Endothelial cell of umbilical vein (primary cell): Measurements from ENCODE around the gene AQP2.

Experiments
- EZH2 ChIP-seq: IDR thresholded peaks from 2 replicates; pipeline ENCODE4 v1.6.1; 2012; ENCODE audit warnings: borderline replicate concordance, low read depth, mild to moderate bottlenecking, moderate library complexity, low read length, inconsistent platforms; ENCODE audit not compliant: severe bottlenecking
- FOS ChIP-seq: IDR thresholded peaks from 2 replicates; pipeline ENCODE4 v1.6.1; 2011; ENCODE audit warnings: mild to moderate bottlenecking, low read length, moderate library complexity, borderline replicate concordance; ENCODE audit not compliant: insufficient read depth
- GATA2 ChIP-seq: IDR thresholded peaks from 2 replicates; pipeline ENCODE4 v1.7.0; 2011; ENCODE audit warnings: low read depth, mild to moderate bottlenecking, moderate library complexity, mixed read lengths, low read length; ENCODE audit not compliant: insufficient read length, insufficient read depth
- MYC ChIP-seq: IDR thresholded peaks from one replicate; pipeline ENCODE4 v1.6.1; 2011; ENCODE audit warnings: mild to moderate bottlenecking, low read depth, low read length
- POLR2A ChIP-seq: IDR thresholded peaks from 2 replicates; pipeline ENCODE4 v1.6.1; 2012; ENCODE audit warnings: low read depth, mild to moderate bottlenecking, control low read depth, low read length
- POLR2AphosphoS5 ChIP-seq: IDR thresholded peaks from 2 replicates; pipeline ENCODE4 v1.6.1; 2012; ENCODE audit warnings: low read depth, mild to moderate bottlenecking, control low read depth, low read length, moderate library complexity; ENCODE audit not compliant: insufficient read depth
- TF ChIP-seq, protein P1 (sequence below), 2 donors: IDR thresholded peaks; 1 replicate in 1 of 2; 2 replicates in 1 of 2; pipeline ENCODE4 v1.5.1; 2011; ENCODE audit warnings: low read length in 2 of 2, mild to moderate bottlenecking in 2 of 2, moderate library complexity in 2 of 2, control low read depth in 1 of 2, inconsistent platforms in 1 of 2, low read depth in 1 of 2; ENCODE audit not compliant: insufficient read depth in 1 of 2; ENCODE audit errors: extremely low read depth in 1 of 2
- TF ChIP-seq, protein P2 (sequence below): IDR thresholded peaks from 2 replicates; pipeline ENCODE4 v1.6.1; 2011; ENCODE audit not compliant: insufficient read depth, insufficient read length

DNA sequence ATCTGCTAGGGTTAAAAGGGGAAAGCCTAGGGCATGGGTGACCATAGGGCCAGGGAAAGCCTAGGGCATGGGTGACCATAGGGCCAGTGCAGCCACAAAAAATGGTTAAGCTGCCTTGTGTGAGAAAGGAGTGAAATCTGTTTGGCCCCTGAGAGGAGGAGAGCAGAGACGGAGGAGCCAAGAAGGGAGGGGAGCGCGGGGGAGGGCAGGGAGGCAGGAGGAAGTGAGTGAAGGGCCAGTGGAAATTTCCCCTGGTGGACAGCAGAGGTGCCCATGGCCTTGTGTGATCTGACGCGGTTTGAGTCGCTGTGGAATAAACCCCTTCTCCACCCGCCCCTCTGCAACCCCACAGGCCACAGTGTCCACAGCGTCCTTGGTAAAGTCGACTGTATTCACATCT lies 21.6 kb downstream of the AQP2 start:
- TF ChIP-seq, protein P1, sequence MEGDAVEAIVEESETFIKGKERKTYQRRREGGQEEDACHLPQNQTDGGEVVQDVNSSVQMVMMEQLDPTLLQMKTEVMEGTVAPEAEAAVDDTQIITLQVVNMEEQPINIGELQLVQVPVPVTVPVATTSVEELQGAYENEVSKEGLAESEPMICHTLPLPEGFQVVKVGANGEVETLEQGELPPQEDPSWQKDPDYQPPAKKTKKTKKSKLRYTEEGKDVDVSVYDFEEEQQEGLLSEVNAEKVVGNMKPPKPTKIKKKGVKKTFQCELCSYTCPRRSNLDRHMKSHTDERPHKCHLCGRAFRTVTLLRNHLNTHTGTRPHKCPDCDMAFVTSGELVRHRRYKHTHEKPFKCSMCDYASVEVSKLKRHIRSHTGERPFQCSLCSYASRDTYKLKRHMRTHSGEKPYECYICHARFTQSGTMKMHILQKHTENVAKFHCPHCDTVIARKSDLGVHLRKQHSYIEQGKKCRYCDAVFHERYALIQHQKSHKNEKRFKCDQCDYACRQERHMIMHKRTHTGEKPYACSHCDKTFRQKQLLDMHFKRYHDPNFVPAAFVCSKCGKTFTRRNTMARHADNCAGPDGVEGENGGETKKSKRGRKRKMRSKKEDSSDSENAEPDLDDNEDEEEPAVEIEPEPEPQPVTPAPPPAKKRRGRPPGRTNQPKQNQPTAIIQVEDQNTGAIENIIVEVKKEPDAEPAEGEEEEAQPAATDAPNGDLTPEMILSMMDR (IDR thresholded peaks at IDR 0.05; ENCODE audit: extremely low read depth in 1 of 2, insufficient read depth in 1 of 2, low read depth in 1 of 2, low read length in 2 of 2), result no peak
- TF ChIP-seq, protein P2, sequence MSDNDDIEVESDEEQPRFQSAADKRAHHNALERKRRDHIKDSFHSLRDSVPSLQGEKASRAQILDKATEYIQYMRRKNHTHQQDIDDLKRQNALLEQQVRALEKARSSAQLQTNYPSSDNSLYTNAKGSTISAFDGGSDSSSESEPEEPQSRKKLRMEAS, result no peak
- no peak for TF ChIP-seq POLR2AphosphoS5
- TF ChIP-seq POLR2A, result no peak
- no peak for TF ChIP-seq MYC
- TF ChIP-seq GATA2, result no peak
- no peak for TF ChIP-seq EZH2
- TF ChIP-seq FOS, result no peak
